Right atrium auricular region (tissue), 2 donors: Measurements from ENCODE around the gene CSTPP1. TPM values are rescaled to one million over a fixed set of nuclear protein-coding genes. Genes with fewer than 3 reads are reported as not detected.

ENCODE experiments used
- DNase-seq: peaks from one replicate; pipeline ENCODE4 v3.0.0-alpha.2; 2019; ENCODE audit warnings: low spot score
- H3K27ac ChIP-seq, 2 donors: fragments of 200-600 bp; sonication (generic); 1 replicate in 1 of 2; 2 replicates in 1 of 2; pipeline ENCODE4 v1.5.1; 2016 to 2019
- H3K27me3 ChIP-seq, 2 donors: fragments of 200-600 bp; sonication (generic); one replicate each; pipeline versions ENCODE4 v1.5.1 to v1.6.0; 2017 to 2019
- H3K36me3 ChIP-seq: fragments of 200-600 bp; sonication (generic); one replicate; pipeline ENCODE4 v1.5.1; 2016
- H3K4me1 ChIP-seq, 2 donors: fragments of 200-600 bp; sonication (generic); one replicate each; pipeline versions ENCODE4 v1.5.1 to v1.6.0; 2017 to 2019
- H3K4me3 ChIP-seq, 2 donors: fragments of 200-600 bp; sonication (generic); 1 replicate in 1 of 2; 2 replicates in 1 of 2; pipeline ENCODE4 v1.5.1; 2017 to 2019; ENCODE audit warnings: mild to moderate bottlenecking in 1 of 2, moderate library complexity in 1 of 2
- H3K9me3 ChIP-seq, 2 donors: fragments of 200-600 bp; sonication (generic); one replicate each; pipeline ENCODE4 v1.5.1; 2019
- CTCF ChIP-seq, 2 donors: fragments of 200-600 bp; sonication (generic); IDR thresholded peaks; one replicate each; pipeline ENCODE4 v1.5.1; 2019; ENCODE audit warnings: antibody characterized with exemption in 2 of 2
- total RNA-seq, 2 donors: library from RNA; depleted of rRNA; stranded (reverse); fragments of >200 nt; gene quantifications; one replicate each; pipeline ENCODE4 v1.1.0, GENCODE V29; 2016

Gene CSTPP1
- total RNA-seq, 2 donors from 2014 or later = 8.1 to 14.0 TPM

GRCh38 chr11:47003180-47003877, 66.8 kb downstream of the CSTPP1 start:
- TF ChIP-seq CTCF (IDR thresholded peaks at IDR 0.05) = no peak
- H3K4me3 ChIP-seq = no peak overlapping the region
- no peaks in the 10 kb centered on the region for H3K36me3 ChIP-seq
- no peaks in the 10 kb centered on the region for H3K9me3 ChIP-seq
- H3K27me3 ChIP-seq = no peaks in the 10 kb centered on the region
- H3K27ac ChIP-seq = peak overlapping the region in 1 of 2 donors; percentile 51
- DNase-seq = no peak
- peaks cover 0 to 31% of the 10 kb centered on the region in 2 donors for H3K4me1 ChIP-seq

- no peaks in the 10 kb centered on the region for H3K9me3 ChIP-seq
- H3K4me3 ChIP-seq = no peak overlapping the region
- H3K36me3 ChIP-seq = no peaks in the 10 kb centered on the region
- DNase-seq = peak; percentile 84
- no peak for TF ChIP-seq CTCF (IDR thresholded peaks at IDR 0.05)
- peak overlapping the region; percentile 48 to 63 for H3K27ac ChIP-seq
- no peaks in the 10 kb centered on the region for H3K27me3 ChIP-seq
- H3K4me1 ChIP-seq = peaks cover 0 to 31% of the 10 kb centered on the region in 2 donors
Observed at GRCh38 chr11:47004595-47005033, 68.1 kb downstream of the CSTPP1 start.

- Histone ChIP-seq H3K27ac (peak overlapping the region; percentile 48 to 63), H3K4me3 (no peak overlapping the region)
Observed at GRCh38 chr11:47005441-47005840, 68.9 kb downstream of the CSTPP1 start.

GRCh38 chr11:47007579-47007978, 71.0 kb downstream of the CSTPP1 start:
- H3K27me3 ChIP-seq = no peaks in the 10 kb centered on the region
- no peak overlapping the region for H3K4me3 ChIP-seq
- H3K4me1 ChIP-seq = peaks cover 3 to 26% of the 10 kb centered on the region in 2 donors
- DNase-seq = no peak
- H3K27ac ChIP-seq = no peak overlapping the region
- H3K9me3 ChIP-seq = no peaks in the 10 kb centered on the region
- no peak for TF ChIP-seq CTCF (IDR thresholded peaks at IDR 0.05)
- no peaks in the 10 kb centered on the region for H3K36me3 ChIP-seq

More at GRCh38 chr11:47005441-47005840, 68.9 kb downstream of the CSTPP1 start:
- no peaks in the 10 kb centered on the region for H3K27me3 ChIP-seq
- peaks cover 0 to 31% of the 10 kb centered on the region in 2 donors for H3K4me1 ChIP-seq
- DNase-seq = no peak
- H3K36me3 ChIP-seq = no peaks in the 10 kb centered on the region
- no peak for TF ChIP-seq CTCF (IDR thresholded peaks at IDR 0.05)
- H3K9me3 ChIP-seq = no peaks in the 10 kb centered on the region

- peaks cover under 1 to 3% of the 10 kb centered on the region in 2 donors for H3K4me1 ChIP-seq
- H3K27ac ChIP-seq = no peak overlapping the region
- H3K9me3 ChIP-seq = no peaks in the 10 kb centered on the region
- H3K4me3 ChIP-seq = no peak overlapping the region
- DNase-seq = no peak
- no peaks in the 10 kb centered on the region for H3K27me3 ChIP-seq
- H3K36me3 ChIP-seq = no peaks in the 10 kb centered on the region
- no peak for TF ChIP-seq CTCF (IDR thresholded peaks at IDR 0.05)
Observed at GRCh38 chr11:47010179-47010578, 73.6 kb downstream of the CSTPP1 start.
